NCI-H2029 (cell line): ENCODE results near the gene TSC22D3.
A peak's percentile ranks its signal among the peaks of the same experiment; 100 is the strongest.

Experiments used
- DNase-seq: peaks from one replicate; lab custom pipeline; 2025; lab: John Stamatoyannopoulos, UW

Gene TSC22D3

GRCh38 chrX:107760304-107761077, 15.1 kb downstream of the TSC22D3 start:
- DNase-seq = no peak

- no peak for DNase-seq
These were observed 17.3 kb downstream of the TSC22D3 start for GRCh38 chrX:107758231-107758766.

- no peak for DNase-seq
These were observed 19.9 kb downstream of the TSC22D3 start for GRCh38 chrX:107755721-107756120.

- no peak for DNase-seq
These were observed 22.4 kb downstream of the TSC22D3 start for GRCh38 chrX:107753187-107753586.

- no peak for DNase-seq
These were observed 22.9 kb downstream of the TSC22D3 start for GRCh38 chrX:107752714-107753113.

GRCh38 chrX:107752043-107752442, 23.5 kb downstream of the TSC22D3 start:
- DNase-seq = no peak

- no peak for DNase-seq
These were observed 24.6 kb downstream of the TSC22D3 start for GRCh38 chrX:107750861-107751445.

- DNase-seq = no peak
These were observed 25.3 kb downstream of the TSC22D3 start for GRCh38 chrX:107750263-107750662.

GRCh38 chrX:107748506-107748905, 27.1 kb downstream of the TSC22D3 start:
- no peak for DNase-seq

- peak; percentile 25 for DNase-seq
These were observed 27.9 kb downstream of the TSC22D3 start for GRCh38 chrX:107747596-107748161.

- no peak for DNase-seq
These were observed 30.7 kb downstream of the TSC22D3 start for GRCh38 chrX:107744868-107745267.

- DNase-seq = no peak
These were observed 31.6 kb downstream of the TSC22D3 start for GRCh38 chrX:107743995-107744394.

GRCh38 chrX:107742700-107743191, 32.8 kb downstream of the TSC22D3 start:
- DNase-seq = no peak

GRCh38 chrX:107741404-107741790, 34.2 kb downstream of the TSC22D3 start:
- DNase-seq = no peak

GRCh38 chrX:107739541-107739940, 36.0 kb downstream of the TSC22D3 start:
- no peak for DNase-seq

GRCh38 chrX:107738768-107739167, 36.8 kb downstream of the TSC22D3 start:
- DNase-seq = no peak

GRCh38 chrX:107738272-107738671, 37.3 kb downstream of the TSC22D3 start:
- no peak for DNase-seq

GRCh38 chrX:107736781-107737531, 38.6 kb downstream of the TSC22D3 start:
- DNase-seq = peak; percentile 56

- DNase-seq = no peak
These were observed 40.9 kb downstream of the TSC22D3 start for GRCh38 chrX:107734646-107735045.

- no peak for DNase-seq
These were observed 41.9 kb downstream of the TSC22D3 start for GRCh38 chrX:107733686-107734085.

- DNase-seq = peak; percentile 83
These were observed 43.6 kb downstream of the TSC22D3 start for GRCh38 chrX:107731831-107732502.
